GM18526 (cell line): ENCODE results near the gene MYO6.

ENCODE experiments used
- POLR2A ChIP-seq: IDR thresholded peaks from 3 replicates; pipeline ENCODE4 v1.6.1; 2011; ENCODE audit not compliant: insufficient read length; ENCODE audit errors: extremely low read depth

The MYO6 gene

DNA sequence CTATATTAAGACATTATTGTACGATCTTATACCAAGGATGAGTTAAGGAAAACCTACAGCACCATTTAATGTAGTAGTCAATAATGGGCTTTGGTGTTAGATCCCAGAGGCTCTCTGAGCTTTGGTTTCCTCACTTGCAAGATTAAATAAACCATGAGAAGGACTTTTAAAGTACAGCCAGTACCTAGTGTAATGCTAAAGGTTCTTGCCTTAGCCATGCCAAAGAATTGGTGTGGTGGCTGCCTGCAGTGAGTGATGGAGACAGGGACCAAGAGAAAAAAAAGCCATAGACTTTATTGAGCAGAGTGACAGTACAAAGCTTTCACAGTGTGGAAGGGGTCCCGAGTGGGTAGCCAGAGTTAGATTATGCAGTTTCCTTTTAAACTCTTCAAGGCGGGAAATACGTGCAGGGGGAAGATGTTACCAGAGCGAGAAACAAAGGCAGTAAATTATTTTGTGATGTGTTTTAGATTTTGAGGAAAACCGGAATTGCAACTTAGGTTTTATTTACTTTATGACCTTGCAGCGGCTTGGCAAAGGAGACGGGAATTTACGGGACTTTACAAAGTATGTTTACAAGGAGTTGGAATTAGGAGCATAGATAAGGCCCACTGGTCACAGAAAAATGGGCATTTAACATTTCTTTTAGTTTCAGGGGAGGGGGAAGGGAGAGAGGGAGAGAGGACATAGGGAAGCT is 100.4 kb downstream of the MYO6 start:
- TF ChIP-seq POLR2A, result no peak

DNA sequence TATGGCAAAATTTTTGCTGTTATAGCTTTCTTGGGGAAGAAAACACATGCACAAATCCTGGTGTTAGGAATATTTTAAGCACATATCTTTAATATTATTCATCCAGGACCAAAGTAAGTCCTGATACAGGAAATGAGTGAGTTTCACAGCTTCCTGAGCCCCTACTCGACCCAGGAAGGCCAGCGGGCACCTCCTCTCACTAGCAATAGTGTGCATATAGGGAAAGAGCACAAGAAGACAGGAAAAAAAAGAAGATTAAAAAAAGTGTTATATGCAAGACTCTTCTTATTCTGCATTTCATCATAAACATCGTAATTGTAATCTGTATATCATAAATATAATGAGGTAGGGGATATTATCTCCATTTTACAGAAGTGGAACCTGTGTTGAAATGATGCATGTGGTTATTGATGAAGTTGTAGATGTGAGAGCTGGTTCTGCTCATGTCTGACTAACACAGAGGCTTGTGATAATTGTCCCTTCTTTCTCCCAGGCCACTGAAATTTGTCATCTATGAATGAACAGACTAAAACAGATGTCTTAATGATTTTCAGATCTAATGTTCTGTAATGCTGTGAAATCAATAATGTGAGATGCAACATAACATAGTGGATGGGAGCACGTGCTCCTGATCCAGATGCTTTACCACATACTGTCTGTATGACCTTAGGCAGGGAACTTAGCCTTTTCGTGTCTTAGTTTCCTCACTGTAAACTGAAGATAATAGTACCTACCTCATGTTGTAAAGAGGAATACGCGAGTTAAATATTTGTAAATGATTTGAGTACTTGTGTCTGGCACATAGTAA is 101.2 kb downstream of the MYO6 start:
- TF ChIP-seq POLR2A, result no peak

DNA sequence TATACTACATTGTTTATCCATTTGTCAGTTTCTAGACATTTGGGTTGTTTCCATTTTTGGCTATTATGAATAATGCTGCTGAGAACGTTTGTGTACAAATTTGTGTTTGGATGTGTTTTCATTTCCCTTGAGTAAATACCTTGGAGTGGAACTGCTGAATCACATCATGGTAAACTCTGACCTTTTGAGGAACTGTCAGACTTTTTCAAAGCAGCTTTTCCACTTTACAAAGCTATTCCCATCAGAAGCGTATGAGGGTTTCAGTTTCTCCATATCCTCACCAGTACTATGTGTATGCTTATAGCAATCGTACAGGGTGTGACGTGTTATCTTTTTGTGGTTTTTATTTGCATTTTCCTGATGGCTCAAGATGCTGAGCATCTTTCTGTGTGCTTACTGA is 103.7 kb downstream of the MYO6 start:
- TF ChIP-seq POLR2A, result no peak

DNA sequence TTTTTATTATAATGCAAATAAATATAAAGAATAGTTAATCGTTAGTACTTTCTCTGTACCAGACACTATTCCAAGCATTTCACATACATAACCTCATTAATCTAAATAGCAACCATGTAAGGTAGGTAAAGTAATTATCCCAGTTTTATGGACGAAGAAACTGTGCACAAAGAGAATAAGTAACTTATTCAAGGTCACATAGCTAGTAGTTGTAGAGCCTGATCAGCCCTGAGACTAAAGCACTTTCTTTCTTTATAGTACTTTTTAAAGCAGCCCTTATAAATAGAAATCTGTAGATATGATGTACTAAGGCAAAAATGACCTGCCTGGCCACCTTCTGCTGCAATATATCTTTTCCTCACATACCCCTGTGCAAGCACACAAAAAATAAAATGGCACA is 104.8 kb downstream of the MYO6 start:
- TF ChIP-seq POLR2A, result no peak

DNA sequence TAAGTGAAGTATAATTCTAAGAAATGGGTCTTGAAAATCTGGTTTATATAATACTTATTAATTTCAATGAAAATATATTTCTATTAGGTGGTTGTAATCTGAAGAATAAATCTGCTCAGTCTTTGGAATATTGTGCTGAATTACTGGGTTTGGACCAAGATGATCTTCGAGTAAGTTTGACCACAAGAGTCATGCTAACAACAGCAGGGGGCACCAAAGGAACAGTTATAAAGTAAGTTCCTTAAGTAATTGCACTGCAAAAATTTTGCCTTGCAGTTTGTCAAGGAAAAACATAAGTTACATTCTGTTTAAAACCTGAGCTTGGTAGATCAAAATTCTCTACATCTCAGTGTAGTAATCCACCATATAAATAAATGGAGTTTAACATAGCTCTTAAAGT is 106.0 kb downstream of the MYO6 start:
- TF ChIP-seq POLR2A, result no peak

DNA sequence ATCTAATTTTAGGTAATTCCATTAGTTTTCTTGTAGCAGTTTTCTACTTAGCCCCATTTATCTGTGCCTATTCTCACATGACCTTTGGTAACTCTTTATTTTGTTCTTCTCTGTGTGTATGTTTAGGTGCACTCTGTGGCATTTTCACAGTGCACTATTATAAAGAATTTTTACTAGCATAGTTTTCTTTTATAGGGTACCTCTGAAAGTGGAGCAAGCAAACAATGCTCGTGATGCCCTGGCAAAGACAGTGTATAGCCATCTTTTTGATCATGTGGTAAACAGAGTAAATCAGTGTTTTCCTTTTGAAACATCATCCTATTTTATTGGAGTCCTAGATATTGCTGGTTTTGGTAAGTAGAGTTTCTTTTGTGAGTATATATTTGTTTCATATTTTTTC is 107.9 kb downstream of the MYO6 start:
- TF ChIP-seq POLR2A, result no peak

DNA sequence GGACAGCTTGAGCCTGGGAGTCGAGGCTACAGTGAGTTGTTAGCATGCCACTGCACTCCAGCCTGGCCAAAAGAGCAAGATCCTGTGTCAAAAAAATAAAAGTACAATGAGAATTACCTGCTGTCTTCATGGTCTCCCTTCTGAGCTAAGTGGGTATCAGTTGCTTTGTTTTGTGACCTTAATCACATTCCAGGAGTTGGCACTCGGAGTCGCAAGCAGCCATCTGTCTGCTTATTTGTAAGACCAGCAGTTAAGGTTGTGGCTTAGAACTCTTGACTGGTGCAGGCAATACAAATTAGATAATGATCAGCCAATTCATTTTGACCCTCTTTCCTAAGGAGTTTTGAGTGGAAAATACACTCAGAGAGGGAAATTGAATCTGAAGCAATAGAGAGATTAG is 114.0 kb downstream of the MYO6 start:
- TF ChIP-seq POLR2A, result no peak

DNA sequence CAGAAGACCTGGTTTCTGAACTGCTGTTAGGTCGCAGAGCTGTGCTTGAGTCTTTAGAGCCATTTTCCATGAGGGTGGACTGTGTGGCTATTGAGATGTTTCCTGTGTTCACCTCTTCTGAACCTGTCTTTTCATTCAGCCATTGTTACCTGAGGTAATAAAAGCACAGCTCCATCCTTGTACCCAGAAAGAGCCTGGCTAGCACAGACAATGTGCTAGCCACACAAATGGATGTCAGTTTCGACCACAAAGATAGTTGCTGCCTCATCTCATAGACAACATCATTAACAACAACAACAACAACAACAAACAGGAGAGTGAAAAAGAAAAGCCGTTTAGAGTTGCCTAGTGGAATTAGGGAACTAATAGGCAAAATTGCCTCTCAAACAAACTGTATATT is 114.7 kb downstream of the MYO6 start:
- TF ChIP-seq POLR2A, result no peak

DNA sequence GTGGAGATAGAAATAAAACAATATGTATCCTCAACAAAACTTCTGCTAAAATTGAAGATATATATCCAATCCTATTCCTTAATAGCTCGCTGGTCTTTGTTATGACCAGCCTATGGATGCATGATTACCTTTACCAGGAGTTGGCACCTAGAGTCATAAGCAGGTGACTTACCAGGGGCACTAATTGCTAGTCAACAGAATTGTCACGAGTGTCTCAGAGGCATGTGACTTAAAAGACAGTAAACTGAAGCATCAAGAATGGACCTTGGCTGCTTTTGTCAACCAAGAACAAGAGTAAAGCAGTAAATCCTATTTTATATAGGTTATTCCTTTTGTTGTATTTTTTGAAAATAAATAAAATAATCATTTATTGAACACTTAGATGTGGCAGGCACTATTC is 115.4 kb downstream of the MYO6 start:
- TF ChIP-seq POLR2A, result no peak

DNA sequence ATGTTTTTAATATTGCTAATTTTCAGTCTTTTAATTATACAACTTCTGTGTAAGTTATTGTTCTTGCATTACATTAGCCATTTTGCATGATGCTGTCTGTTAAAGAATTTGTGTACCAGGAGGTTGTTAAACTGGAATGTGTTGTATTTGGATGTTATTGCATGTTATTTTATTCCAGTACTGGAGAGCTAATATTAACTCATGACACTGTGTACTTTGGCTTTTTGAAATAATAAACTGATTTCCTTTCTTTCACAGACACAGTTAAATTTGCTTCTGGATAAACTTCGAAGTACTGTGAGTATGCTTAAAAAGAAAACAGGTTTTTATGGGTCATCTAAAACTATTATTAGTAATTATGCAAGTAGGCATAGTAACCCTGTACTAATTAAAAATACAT is 121.3 kb downstream of the MYO6 start:
- TF ChIP-seq POLR2A, result no peak

DNA sequence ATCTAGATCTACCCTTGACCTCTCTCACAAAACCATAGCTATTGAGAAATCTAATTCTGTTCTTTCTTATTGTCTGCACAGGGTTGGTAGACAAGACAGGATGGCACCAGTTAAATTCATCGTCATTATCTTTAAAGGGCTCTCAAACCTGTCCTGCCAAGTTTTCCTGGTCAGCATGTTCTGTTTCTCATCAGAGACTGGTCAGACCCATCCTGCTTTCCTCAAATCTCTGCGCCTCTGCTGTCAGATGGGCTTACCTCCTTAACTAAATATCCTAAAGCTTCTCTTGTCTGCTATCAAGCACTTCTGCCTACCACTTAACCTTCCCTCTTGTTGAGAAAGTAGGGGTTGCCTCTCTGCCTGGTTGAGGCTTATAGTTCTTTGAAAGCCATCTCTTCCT is 125.2 kb downstream of the MYO6 start:
- TF ChIP-seq POLR2A, result no peak

DNA sequence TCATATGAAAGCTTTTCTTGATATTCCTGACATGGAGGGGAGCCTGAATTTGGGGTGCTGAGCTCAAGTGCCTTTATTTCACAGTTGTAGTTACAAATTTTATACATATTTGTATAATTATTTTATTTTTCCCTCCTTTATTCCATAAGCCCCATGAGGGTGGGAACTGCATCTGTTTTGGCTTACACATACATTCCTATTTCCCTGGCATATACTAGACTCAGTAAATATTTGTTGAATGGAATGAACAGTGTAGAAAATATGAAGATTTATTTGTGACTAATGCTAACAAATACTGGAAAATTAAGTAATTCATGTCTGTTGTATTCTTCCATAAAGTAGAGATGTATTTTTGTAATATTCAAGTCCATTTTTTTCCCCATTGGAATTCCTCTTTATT is 127.1 kb downstream of the MYO6 start:
- TF ChIP-seq POLR2A, result no peak

DNA sequence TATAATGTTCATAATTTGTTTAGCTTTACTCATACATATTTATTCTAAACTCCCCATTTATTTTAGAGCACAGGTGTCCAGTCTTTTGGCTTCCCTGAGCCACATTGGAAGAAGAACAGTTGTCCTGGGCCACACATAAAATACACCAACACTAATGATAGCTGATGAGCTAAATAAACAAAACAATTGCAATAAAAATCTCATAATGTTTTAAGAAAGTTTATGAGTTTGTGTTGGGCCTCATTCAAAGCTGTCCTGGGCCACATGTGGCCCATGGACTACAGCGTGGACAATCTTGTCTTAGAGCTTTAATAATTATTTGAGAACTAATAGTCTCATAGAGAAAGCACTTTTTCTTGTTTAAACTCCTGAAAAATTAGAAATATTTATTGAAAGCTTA is 131.3 kb downstream of the MYO6 start:
- no peak for TF ChIP-seq POLR2A

DNA sequence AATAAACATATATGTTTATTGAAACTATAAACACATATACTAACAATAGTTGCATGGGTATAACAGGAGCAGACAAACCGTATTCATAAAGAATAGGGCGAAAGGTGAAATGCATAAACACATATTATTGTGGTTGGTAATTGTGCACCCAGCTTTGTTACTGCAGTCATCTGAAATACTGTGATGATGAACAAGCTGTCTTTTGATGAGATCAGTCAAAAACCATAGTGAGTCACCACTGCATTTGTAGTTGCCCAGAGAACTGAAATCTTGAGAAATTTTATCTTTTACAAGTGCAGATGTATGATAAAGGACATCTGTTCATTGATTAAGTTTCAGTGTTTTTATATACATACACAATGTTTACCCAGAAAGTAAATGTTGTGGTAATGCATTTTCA is 133.7 kb downstream of the MYO6 start:
- TF ChIP-seq POLR2A, result no peak

DNA sequence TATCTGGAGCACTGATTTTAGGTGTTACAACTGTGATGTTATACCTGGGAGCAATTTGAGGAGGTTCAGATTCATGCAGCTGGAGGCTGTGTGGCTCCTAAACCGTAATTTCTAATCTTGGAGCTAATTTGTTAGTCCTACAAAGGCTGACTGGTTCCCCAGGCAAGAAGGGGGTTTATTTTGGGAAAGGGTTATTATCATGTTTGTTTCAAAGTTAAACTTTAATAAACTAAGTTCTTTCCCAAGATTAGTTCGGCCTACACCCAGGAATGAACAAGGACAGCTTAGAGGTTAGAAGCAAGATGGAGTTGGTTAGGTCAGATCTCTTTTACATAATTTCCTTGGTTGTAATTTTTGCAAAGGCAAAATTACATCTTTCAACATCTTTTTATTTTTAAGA is 135.8 kb downstream of the MYO6 start:
- TF ChIP-seq POLR2A, result no peak

DNA sequence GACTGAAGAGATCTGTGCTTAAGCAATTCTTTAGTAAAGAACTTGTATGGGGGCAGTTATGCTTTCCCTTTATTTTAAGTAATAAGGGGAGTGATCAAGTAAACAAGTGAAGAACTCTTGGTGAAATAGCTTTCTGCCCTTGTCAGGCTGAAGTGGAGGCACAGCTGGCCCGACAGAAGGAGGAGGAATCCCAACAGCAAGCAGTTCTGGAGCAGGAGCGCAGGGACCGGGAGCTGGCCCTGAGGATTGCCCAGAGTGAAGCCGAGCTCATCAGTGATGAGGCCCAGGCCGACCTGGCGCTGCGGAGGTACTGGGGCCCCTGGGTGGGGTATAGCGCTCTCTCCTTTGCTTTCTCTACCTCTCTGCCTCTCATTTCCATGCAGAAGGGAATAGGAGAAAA is 143.3 kb downstream of the MYO6 start:
- no peak for TF ChIP-seq POLR2A
